SH-SY5Y (cell line): Measurements from ENCODE around the gene WAC.

Source experiments
- GATA2 ChIP-seq: IDR thresholded peaks from 2 replicates; pipeline ENCODE4 v1.6.1; 2011; ENCODE audit warnings: mild to moderate bottlenecking, low read depth, low read length
- GATA3 ChIP-seq: IDR thresholded peaks from 2 replicates; pipeline ENCODE4 v1.6.1; 2011; ENCODE audit warnings: low read depth, mild to moderate bottlenecking, low read length, moderate library complexity

The WAC gene

GRCh38 chr10:28644647-28645046 is 111.7 kb downstream of the WAC start:
- no peak for TF ChIP-seq GATA2
- TF ChIP-seq GATA3 = no peak

GRCh38 chr10:28652106-28652505 is 119.2 kb downstream of the WAC start:
- TF ChIP-seq GATA2 = no peak
- TF ChIP-seq GATA3 = no peak

GRCh38 chr10:28652703-28653102 is 119.8 kb downstream of the WAC start:
- TF ChIP-seq GATA2 (no peak), GATA3 (no peak)

GRCh38 chr10:28661035-28661434 is 128.1 kb downstream of the WAC start:
- TF ChIP-seq GATA3 = no peak
- no peak for TF ChIP-seq GATA2

- peak; percentile 9; the same call in 1 of the 2 replicates for TF ChIP-seq GATA2
- no peak for TF ChIP-seq GATA3
Measured at GRCh38 chr10:28663576-28664368, 130.9 kb downstream of the WAC start.

- no peak for TF ChIP-seq GATA2
- no peak for TF ChIP-seq GATA3
Measured at GRCh38 chr10:28664369-28664740, 131.4 kb downstream of the WAC start.

GRCh38 chr10:28666751-28667467 is 134.0 kb downstream of the WAC start:
- TF ChIP-seq GATA2 = no peak

GRCh38 chr10:28668363-28669226 is 135.7 kb downstream of the WAC start:
- no peak for TF ChIP-seq GATA3
- no peak for TF ChIP-seq GATA2

- TF ChIP-seq GATA2 = no peak
- no peak for TF ChIP-seq GATA3
Measured at GRCh38 chr10:28669227-28670173, 136.6 kb downstream of the WAC start.
